SK-N-MC (cell line): Measurements from ENCODE around the gene NPPC.
"Not testable (repeated sequence)": the region's sequence is repeated elsewhere in the genome, so short reads cannot be mapped to it uniquely, and the experiment has no call there.

Experiments used
- DNase-seq: peaks from one replicate; pipeline ENCODE4 v3.0.0-alpha.2; 2011; ENCODE audit warnings: low read depth, low spot score
- H3K27ac ChIP-seq: fragments of 200-600 bp; sonication (generic); 2 replicates; pipeline ENCODE4 v1.5.1; 2016; ENCODE audit warnings: mixed run types
- H3K36me3 ChIP-seq: fragments of 200-600 bp; sonication (generic); 2 replicates; pipeline ENCODE4 v1.6.1; 2017; ENCODE audit warnings: antibody characterized with exemption, low read length, mixed read lengths; ENCODE audit not compliant: insufficient read depth
- H3K4me3 ChIP-seq: fragments of 200-600 bp; sonication (generic); 2 replicates; pipeline ENCODE4 v1.5.1; 2016
- H3K9ac ChIP-seq: fragments of 200-600 bp; sonication (generic); 2 replicates; pipeline ENCODE4 v1.8.0; 2017; ENCODE audit warnings: mixed run types, mixed read lengths; ENCODE audit not compliant: insufficient read length
- H3K9me3 ChIP-seq: fragments of 200-600 bp; sonication (generic); 2 replicates; pipeline ENCODE4 v1.6.1; 2017; ENCODE audit warnings: low read depth, mild to moderate bottlenecking, antibody characterized with exemption, low read length, moderate library complexity, mixed read lengths
- EZH2 ChIP-seq: fragments of 200-600 bp; sonication (generic); IDR thresholded peaks from one replicate; pipeline ENCODE4 v1.6.1; 2017; ENCODE audit warnings: antibody characterized with exemption
- FOXP2 ChIP-seq: optimal IDR thresholded peaks from 2 replicates; pipeline ENCODE3; 2011; ENCODE audit warnings: mild to moderate bottlenecking, moderate library complexity; ENCODE audit not compliant: insufficient read depth; ENCODE audit errors: extremely low read length, control extremely low read depth
- POLR2AphosphoS5 ChIP-seq: IDR thresholded peaks from 2 replicates; pipeline ENCODE4 v1.6.1; 2012; ENCODE audit warnings: mild to moderate bottlenecking, low read depth, low read length, borderline replicate concordance

The NPPC gene

GRCh38 chr2:231920366-231920765 lies 5.8 kb downstream of the NPPC start:
- DNase-seq, result no peak

GRCh38 chr2:231919341-231920035 lies 6.7 kb downstream of the NPPC start:
- no peak overlapping the region for H3K9ac ChIP-seq

More at GRCh38 chr2:231920366-231920765, 5.8 kb downstream of the NPPC start:
- Histone ChIP-seq H3K4me3 (no peak overlapping the region), H3K9ac (no peak overlapping the region), H3K36me3 (no peaks in the 10 kb centered on the region), H3K9me3 (no peaks in the 10 kb centered on the region), H3K27ac (no peak overlapping the region)
- TF ChIP-seq POLR2AphosphoS5 (no peak), EZH2 (no peak), FOXP2 (no peak)

GRCh38 chr2:231918501-231919330 lies 7.5 kb downstream of the NPPC start:
- no peak for DNase-seq
- no peak overlapping the region for H3K4me3 ChIP-seq
- H3K36me3 ChIP-seq, result no peaks in the 10 kb centered on the region

More at GRCh38 chr2:231919341-231920035, 6.7 kb downstream of the NPPC start:
- TF ChIP-seq POLR2AphosphoS5 (no peak), EZH2 (no peak), FOXP2 (no peak)
- no peaks in the 10 kb centered on the region for H3K9me3 ChIP-seq
- H3K4me3 ChIP-seq, result no peak overlapping the region
- H3K36me3 ChIP-seq, result no peaks in the 10 kb centered on the region
- H3K27ac ChIP-seq, result no peak overlapping the region
- DNase-seq, result no peak

GRCh38 chr2:231917280-231918066 lies 8.7 kb downstream of the NPPC start:
- no peak for TF ChIP-seq POLR2AphosphoS5
- no peak for TF ChIP-seq FOXP2
- TF ChIP-seq EZH2, result no peak
- H3K9ac ChIP-seq, result no peak overlapping the region
- H3K36me3 ChIP-seq, result no peaks in the 10 kb centered on the region
- no peaks in the 10 kb centered on the region for H3K9me3 ChIP-seq
- no peak overlapping the region for H3K4me3 ChIP-seq
- no peak overlapping the region for H3K27ac ChIP-seq
- DNase-seq, result no peak

More at GRCh38 chr2:231918501-231919330, 7.5 kb downstream of the NPPC start:
- TF ChIP-seq FOXP2 (no peak), EZH2 (no peak), POLR2AphosphoS5 (no peak)
- Histone ChIP-seq H3K9me3 (no peaks in the 10 kb centered on the region), H3K27ac (no peak overlapping the region), H3K9ac (no peak overlapping the region)

- no peak for DNase-seq
- Histone ChIP-seq H3K4me3 (no peak overlapping the region), H3K36me3 (no peaks in the 10 kb centered on the region), H3K27ac (no peak overlapping the region), H3K9ac (no peak overlapping the region), H3K9me3 (no peaks in the 10 kb centered on the region)
- TF ChIP-seq POLR2AphosphoS5, result no peak
- no peak for TF ChIP-seq EZH2
- TF ChIP-seq FOXP2, result no peak
These were observed 12.0 kb downstream of the NPPC start for GRCh38 chr2:231914077-231914690.

GRCh38 chr2:231911381-231911780 lies 14.8 kb downstream of the NPPC start:
- no peak for DNase-seq
- no peak overlapping the region for H3K9ac ChIP-seq
- no peak overlapping the region for H3K4me3 ChIP-seq
- no peak for TF ChIP-seq POLR2AphosphoS5
- no peak for TF ChIP-seq FOXP2
- TF ChIP-seq EZH2, result no peak
- no peak overlapping the region for H3K27ac ChIP-seq
- H3K9me3 ChIP-seq, result no peaks in the 10 kb centered on the region
- no peaks in the 10 kb centered on the region for H3K36me3 ChIP-seq

- no peak for DNase-seq
- TF ChIP-seq EZH2, result no peak
- H3K4me3 ChIP-seq, result no peak overlapping the region
- H3K9ac ChIP-seq, result no peak overlapping the region
- no peak overlapping the region for H3K27ac ChIP-seq
- no peaks in the 10 kb centered on the region for H3K36me3 ChIP-seq
- H3K9me3 ChIP-seq, result no peaks in the 10 kb centered on the region
These were observed 15.4 kb downstream of the NPPC start for GRCh38 chr2:231910771-231911170.

GRCh38 chr2:231910161-231910560 lies 16.0 kb downstream of the NPPC start:
- not testable (repeated sequence) for H3K9ac ChIP-seq, H3K36me3 ChIP-seq, H3K27ac ChIP-seq, H3K4me3 ChIP-seq, H3K9me3 ChIP-seq, DNase-seq
